ENCODE measurements around the gene MZB1.

GRCh38 chr5:139374909-139375308 is 14.8 kb downstream of the MZB1 start:
- TF ChIP-seq YY1 (IDR thresholded peaks at IDR 0.05; ENCODE audit: insufficient read depth, insufficient read length) (no peak), ZNF274 (IDR thresholded peaks at IDR 0.05; ENCODE audit: low read depth, low read length) (no peak)

Data from NT2/D1 (cell line).